Inferior parietal cortex (tissue), 1 donor: ENCODE measurements around the gene TNIK.
"Not testable (repeated sequence)": the region's sequence is repeated elsewhere in the genome, so short reads cannot be mapped to it uniquely, and the experiment has no call there.

Source experiments
- DNase-seq: peaks from one replicate; pipeline ENCODE4 v3.0.0-alpha.2; 2016; ENCODE audit errors: extremely low spot score

TNIK gene

GRCh38 chr3:171311784-171312183 lies 148.4 kb downstream of the TNIK start:
- DNase-seq: no peak

DNA sequence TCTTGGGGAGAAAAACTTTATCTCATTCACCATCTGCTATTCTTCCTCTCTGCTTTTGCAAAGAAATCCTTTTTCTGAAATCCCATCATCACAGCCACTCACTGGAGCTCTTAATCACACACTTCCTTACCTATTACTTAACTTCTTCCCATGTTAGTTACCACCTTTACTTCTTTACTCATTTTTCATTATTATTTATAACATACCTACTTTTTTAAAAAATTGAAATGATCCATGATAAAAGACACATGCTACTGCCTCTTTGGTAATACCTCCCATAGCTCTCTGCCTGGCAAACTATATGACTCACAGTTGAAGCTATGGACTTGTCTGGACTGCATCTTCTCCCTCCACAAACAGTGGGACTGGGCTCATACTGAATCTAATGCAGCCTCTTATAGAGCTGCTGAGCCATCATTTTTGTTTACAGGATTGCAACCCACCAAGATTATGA lies 150.3 kb downstream of the TNIK start:
- no peak for DNase-seq

GRCh38 chr3:171307988-171308387 lies 152.2 kb downstream of the TNIK start:
- no peak for DNase-seq

- DNase-seq: no peak
Observed at GRCh38 chr3:171307046-171307585, 153.1 kb downstream of the TNIK start.

DNA sequence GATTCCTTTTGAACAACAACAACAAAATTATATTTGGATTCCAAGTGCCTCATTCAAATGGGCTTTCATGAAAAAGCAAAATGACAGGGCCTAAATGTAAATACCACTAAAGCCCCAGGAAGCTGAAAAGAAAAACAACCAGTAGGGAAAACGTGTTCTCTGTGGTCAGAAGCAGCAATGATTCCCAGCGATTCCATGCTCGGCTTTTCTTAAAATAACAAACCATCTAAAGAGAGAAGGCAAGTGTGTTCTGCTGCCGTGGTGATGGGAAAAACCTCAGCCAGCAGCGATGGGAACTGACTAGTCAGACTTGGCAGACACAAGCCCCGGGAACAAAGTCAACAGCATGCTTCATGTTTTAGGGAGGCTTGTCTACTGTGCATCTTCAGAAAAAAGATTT lies 153.6 kb downstream of the TNIK start:
- peak; percentile 69 for DNase-seq

GRCh38 chr3:171305823-171306222 lies 154.4 kb downstream of the TNIK start:
- DNase-seq: not testable (repeated sequence)

GRCh38 chr3:171304498-171304897 lies 155.7 kb downstream of the TNIK start:
- not testable (repeated sequence) for DNase-seq

DNA sequence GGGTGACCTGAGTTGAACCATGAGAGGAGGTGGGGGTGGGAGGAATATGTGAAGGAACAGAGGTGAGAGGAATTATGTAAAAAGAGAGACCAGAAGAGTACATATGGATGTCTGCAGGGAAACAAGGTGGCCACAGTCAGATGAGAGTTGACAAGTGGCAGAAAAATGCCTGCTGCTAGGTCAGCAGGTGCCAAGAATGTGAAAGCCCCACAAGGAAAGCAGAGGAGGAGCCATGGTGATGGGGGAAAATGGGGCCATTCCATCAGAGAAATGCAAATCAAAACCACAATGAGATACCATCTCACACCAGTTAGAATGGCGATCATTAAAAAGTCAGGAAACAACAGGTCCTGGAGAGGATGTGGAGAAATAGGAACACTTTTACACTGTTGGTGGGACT lies 156.2 kb downstream of the TNIK start:
- not testable (repeated sequence) for DNase-seq

GRCh38 chr3:171301998-171302397 lies 158.2 kb downstream of the TNIK start:
- DNase-seq: no peak

DNA sequence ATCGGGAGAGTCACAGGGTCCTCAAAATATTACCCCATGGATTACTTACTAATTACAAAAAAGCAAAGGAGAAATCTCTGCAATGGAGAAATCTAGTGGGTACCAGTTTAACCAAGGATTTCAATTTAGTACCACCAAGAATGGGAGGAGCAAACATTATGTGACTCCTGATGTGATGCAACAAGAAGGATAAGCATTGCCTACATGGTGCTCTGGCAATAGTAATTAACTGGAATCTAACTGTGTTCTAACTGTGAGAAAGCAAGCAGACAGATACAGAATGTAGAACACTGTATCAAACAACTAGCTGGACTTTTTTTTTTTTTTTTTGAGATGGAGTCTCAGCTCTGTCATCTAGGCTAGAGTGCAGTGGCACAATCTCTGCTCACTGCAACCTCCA lies 159.2 kb downstream of the TNIK start:
- no peak for DNase-seq

- no peak for DNase-seq
Observed at GRCh38 chr3:171297951-171298350, 162.3 kb downstream of the TNIK start.

DNA sequence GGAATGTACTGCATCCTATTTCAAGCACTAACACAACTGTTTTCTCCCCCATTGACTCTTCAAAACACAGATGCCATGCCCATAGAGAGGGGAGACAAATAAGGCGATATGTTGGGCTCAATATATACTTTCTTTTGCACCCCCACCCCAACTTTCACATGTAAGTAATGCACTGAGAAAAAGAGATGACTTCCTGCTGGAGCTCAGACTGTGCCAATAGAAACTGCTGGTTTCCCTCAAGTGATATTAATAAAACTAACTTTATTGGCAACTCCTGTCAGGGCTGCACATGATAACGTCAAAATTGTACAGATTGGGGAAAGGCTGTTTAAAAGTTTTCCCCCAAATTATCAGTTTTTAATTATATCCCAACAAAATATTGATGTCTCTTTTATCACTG lies 163.0 kb downstream of the TNIK start:
- DNase-seq: no peak

DNA sequence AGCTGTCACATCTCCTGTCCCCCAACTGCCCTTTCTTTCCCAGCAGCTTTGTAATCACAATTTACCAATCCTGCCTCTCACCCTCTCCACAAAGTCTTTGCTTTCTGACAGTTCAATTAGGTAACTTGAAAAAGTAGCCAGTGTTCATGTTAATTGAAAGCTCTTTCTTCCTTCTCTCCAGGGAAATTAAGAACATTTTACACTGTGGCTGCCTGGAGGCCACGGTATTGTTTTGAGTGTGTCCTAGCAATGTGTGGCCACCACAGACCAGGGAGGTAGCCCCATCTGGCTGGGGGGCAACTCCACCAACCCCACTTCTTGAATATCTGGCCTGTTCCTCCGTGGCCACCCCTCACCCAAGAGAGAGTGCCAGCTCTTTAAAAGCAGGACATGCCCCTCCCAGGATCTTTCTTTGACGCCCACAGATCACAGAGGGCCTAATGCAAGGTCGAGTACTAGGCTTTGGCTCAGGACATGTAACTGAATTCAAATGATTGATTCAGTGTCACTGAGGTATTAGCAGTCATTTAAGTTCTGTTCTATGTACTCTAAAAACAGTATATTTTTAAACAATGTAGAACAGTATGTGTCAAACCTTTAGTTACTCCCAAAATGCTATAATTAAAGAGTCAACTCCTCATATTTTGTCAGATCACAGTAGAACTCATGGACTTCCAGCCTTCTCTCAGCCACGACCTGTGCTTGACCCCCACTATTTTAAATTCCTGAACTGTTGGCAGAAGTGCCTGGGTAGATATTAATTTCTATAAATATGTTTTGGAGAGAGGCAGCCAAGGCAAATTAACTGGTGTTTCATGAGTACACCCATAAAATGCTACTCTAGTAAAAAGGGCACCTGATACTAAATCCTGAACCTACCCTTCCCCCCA lies 164.5 kb downstream of the TNIK start:
- no peak for DNase-seq

DNA sequence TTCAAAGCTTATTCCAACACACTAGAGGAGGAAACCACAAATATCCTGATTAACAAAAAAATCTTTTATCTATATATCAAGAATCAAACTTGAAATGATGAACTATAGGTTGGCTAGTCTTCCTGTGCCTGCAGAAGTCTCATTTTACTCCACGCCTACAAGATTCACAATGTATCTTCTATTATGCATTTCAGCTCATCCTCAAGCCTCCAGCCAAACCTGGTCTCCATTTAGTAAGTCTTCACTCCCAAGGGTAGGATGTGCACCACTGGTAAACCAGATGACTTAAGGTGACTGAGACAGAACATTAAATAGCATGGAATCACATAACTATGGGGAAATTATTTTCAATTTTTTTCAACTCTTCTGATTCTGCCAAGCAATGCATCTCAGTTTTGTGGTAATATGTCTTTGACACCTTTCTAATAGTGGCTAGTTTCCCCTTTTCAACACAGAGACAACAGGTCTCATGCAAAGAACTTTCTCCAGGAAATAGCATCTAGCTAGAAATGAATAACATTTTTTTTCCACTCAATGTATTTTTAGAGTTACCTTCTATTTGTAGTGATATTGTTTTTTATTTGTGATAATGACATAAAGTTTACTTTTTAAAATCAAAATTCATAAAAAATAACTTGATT lies 166.9 kb downstream of the TNIK start:
- no peak for DNase-seq

DNA sequence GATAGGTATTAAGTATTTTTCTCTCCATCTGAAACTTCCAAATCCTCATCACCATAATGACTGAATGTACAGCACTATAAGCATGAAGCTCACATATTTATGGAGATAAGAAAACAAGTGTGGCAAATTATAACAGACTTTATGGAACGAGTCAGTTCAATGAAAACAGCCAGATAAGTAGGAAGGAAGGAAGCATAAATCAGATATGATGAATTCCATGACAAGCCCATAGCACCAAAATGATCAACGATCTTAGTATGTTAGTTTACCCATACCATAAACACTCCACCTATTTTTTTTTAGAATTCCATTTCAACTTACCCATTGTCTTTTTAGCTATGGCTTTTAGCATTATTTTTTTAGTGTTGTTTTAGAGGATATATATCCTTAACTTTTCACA lies 169.5 kb downstream of the TNIK start:
- no peak for DNase-seq

DNA sequence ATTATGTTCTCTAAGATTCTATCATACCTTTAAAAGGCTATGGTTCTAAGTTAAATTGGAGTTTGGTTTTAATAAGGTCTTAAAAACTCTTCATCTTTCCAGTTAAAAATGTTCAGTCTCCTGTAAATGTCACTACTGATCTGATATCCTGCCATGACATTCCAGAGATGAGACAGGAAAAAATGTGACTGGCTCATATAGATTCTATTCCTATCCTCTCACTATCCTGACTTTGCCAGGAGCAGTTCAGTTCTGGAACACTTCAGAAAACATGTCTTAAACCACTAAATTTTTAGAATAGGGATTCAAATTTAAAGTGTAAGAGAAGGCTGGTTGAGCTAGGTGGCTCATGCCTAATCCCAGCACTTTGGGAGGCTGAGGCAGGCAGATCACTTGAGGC lies 170.9 kb downstream of the TNIK start:
- no peak for DNase-seq

- not testable (repeated sequence) for DNase-seq
Observed at GRCh38 chr3:171287761-171288160, 172.4 kb downstream of the TNIK start.

DNA sequence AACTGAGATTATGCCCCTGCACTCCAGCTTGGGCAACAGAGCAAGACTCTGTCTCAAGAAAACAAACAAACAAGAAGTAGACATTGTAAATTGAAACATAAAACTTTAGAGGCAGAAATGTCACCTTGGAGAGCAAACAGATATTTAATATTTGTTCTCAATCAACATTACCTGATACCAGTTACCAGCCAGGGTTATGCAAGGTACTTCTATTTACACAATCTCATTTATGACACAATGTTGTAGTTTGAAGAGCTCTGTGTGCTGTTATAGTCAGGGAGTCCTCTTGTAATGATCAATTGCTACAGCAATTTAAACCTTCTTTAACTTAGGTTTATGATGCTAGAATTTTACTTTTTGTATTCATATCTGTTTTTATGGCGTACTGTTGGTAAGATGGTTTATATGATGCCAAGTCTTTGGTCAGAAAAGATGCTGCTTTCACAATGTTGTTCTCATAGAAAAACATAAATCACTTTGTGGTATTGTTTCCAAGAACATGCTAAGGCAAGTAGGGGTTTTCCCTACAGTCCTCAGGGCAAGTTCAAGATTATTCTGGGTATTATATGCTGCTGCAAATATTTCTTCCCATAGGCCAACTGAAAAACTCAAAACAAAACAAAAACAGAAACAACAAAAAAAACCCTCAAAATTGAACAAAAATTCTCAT lies 173.5 kb downstream of the TNIK start:
- no peak for DNase-seq

DNA sequence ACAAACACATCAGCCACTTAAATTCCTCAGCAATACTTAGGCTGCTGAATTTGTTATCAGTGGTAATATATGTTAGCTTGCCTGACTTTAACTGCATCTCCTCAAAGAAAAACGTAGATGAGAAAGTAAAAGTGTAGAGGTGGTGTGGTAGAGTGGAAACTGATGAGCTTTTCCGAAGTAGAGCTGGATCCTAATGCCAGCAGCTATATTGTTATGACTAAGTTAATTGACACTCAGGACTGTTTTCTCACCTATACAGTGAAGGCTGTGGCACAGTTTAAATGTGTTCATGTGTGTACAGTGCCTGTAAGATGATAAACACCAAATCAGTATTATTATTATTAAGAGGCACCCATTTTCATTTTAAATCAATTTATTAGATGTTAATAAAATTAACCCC lies 174.9 kb downstream of the TNIK start:
- DNase-seq: no peak

GRCh38 chr3:171284308-171285075 lies 175.7 kb downstream of the TNIK start:
- no peak for DNase-seq

- no peak for DNase-seq
Observed at GRCh38 chr3:171283848-171284222, 176.4 kb downstream of the TNIK start.
